Testis (tissue), 3 donors: Measurements from ENCODE around the gene PIK3C2B. TPM values are rescaled to one million over a fixed set of nuclear protein-coding genes. Genes with fewer than 3 reads are reported as not detected.

Experiments used
- DNase-seq: peaks from one replicate; pipeline ENCODE4 v3.0.0-alpha.2; 2019
- H3K27ac ChIP-seq, 2 donors: fragments of 200-600 bp; sonication (generic); one replicate each; pipeline ENCODE4 v1.5.1; 2019
- H3K27me3 ChIP-seq: fragments of 200-600 bp; sonication (generic); one replicate; pipeline ENCODE4 v1.5.1; 2019
- H3K36me3 ChIP-seq: fragments of 200-600 bp; sonication (generic); one replicate; pipeline ENCODE4 v1.5.1; 2017; ENCODE audit warnings: low read depth; ENCODE audit errors: missing control alignments
- H3K4me1 ChIP-seq: fragments of 200-600 bp; sonication (generic); one replicate; pipeline ENCODE4 v1.5.1; 2019
- H3K4me3 ChIP-seq, 2 donors: fragments of 200-600 bp; sonication (generic); one replicate each; pipeline ENCODE4 v1.5.1; 2017 to 2019
- H3K9me3 ChIP-seq: fragments of 200-600 bp; sonication (generic); one replicate; pipeline ENCODE4 v1.5.1; 2017
- POLR2A ChIP-seq: fragments of 450-650 bp; IDR thresholded peaks from one replicate; pipeline ENCODE4 v1.6.1; 2017; ENCODE audit warnings: antibody characterized with exemption, mild to moderate bottlenecking, moderate library complexity
- WGBS, 2 donors: methylation state at CpG; one replicate each; pipeline ENCODE4 v1.1.5; 2018; 5-methylcytosine and 5-hydroxymethylcytosine counted together
- intact Hi-C: fragments of 100-400 bp; cut with DNase I; formaldehyde crosslinking; loops from one replicate; pipeline ENCODE4 v1.15.1; 2023; ENCODE audit warnings: low total_unique reads
- polyA plus RNA-seq: library from polyadenylated mRNA; stranded (reverse); fragments of 350-450 nt; fragmentation: Illumina TruSeq; extraction: RNeasy Lipid Tissue Mini Kit (QIAGEN cat#74804); gene quantifications from one replicate; pipeline ENCODE4 v1.2.3, GENCODE V29; 2014; ENCODE audit warnings: low read depth, low replicate concordance; ENCODE audit not compliant: insufficient read depth
- total RNA-seq, 2 donors: library from RNA; depleted of rRNA; stranded (reverse); fragments of >200 nt; gene quantifications; one replicate each; pipeline ENCODE4 v1.2.3, GENCODE V29; 2016
- TF ChIP-seq, protein P1 (sequence below), 3 experiments: fragments of 450-650 bp in 2 of 3; fragments of 200-600 bp in 1 of 3; sonication (generic) in 1 of 3; IDR thresholded peaks; one replicate each; pipeline ENCODE4 v1.5.1; 2016 to 2019; ENCODE audit warnings: antibody characterized with exemption in 3 of 3, mild to moderate bottlenecking in 2 of 3, moderate library complexity in 1 of 3

Gene PIK3C2B
- total and polyA plus RNA-seq, 3 donors from 2014 or later = 7.6 to 20.1 (median 12.7) TPM

- TF ChIP-seq, protein P1, sequence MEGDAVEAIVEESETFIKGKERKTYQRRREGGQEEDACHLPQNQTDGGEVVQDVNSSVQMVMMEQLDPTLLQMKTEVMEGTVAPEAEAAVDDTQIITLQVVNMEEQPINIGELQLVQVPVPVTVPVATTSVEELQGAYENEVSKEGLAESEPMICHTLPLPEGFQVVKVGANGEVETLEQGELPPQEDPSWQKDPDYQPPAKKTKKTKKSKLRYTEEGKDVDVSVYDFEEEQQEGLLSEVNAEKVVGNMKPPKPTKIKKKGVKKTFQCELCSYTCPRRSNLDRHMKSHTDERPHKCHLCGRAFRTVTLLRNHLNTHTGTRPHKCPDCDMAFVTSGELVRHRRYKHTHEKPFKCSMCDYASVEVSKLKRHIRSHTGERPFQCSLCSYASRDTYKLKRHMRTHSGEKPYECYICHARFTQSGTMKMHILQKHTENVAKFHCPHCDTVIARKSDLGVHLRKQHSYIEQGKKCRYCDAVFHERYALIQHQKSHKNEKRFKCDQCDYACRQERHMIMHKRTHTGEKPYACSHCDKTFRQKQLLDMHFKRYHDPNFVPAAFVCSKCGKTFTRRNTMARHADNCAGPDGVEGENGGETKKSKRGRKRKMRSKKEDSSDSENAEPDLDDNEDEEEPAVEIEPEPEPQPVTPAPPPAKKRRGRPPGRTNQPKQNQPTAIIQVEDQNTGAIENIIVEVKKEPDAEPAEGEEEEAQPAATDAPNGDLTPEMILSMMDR (IDR thresholded peaks at IDR 0.05) = no peak
- no peak for TF ChIP-seq POLR2A
- Histone ChIP-seq H3K4me1 (peaks cover 22% of the 10 kb centered on the region), H3K36me3 (no peaks in the 10 kb centered on the region), H3K4me3 (no peak overlapping the region), H3K27me3 (no peaks in the 10 kb centered on the region), H3K9me3 (no peaks in the 10 kb centered on the region), H3K27ac (no peak overlapping the region)
- WGBS, 2 donors = 91 to 100% methylated on average over 2 of the region's 2 CpGs
- no peak for DNase-seq
- intact Hi-C loops = no loop called here
Measured at GRCh38 chr1:204472660-204473059, 21.9 kb downstream of the PIK3C2B start.

GRCh38 chr1:204471687-204472086 lies 22.9 kb downstream of the PIK3C2B start:
- TF ChIP-seq, protein P1 (IDR thresholded peaks at IDR 0.05) = no peak
- no peak for TF ChIP-seq POLR2A
- 95% methylated on average over 4 of the region's 4 CpGs for WGBS, 2 donors
- no peak for DNase-seq
- Histone ChIP-seq H3K27me3 (no peaks in the 10 kb centered on the region), H3K27ac (no peak overlapping the region), H3K36me3 (no peaks in the 10 kb centered on the region), H3K9me3 (no peaks in the 10 kb centered on the region), H3K4me1 (peaks cover 21% of the 10 kb centered on the region), H3K4me3 (no peak overlapping the region)
- intact Hi-C loops = no loop called here

DNA sequence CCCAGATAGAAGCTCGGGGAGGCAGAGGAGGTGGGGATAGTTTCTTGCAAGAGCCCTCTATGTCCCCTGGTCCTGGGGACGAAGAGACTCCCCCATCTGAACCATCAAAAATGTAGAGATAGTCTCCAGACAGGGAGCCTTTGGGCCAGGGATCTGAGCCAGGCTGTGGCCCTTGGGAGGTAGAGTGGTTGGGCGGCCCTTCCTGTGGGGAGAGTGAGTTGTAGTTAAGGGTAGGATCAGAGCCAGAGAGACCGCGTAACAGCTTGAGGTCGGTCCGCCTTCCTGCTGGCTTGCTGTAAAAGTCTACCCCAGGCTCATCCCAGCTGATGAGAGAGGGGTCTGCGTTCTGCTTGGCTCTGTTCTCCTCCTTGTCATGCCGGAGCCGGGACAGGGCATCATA lies 25.3 kb downstream of the PIK3C2B start:
- no peak for DNase-seq
- TF ChIP-seq, protein P1 (IDR thresholded peaks at IDR 0.05) = no peak
- TF ChIP-seq POLR2A = no peak
- Histone ChIP-seq H3K9me3 (no peaks in the 10 kb centered on the region), H3K4me3 (no peak overlapping the region), H3K27ac (no peak overlapping the region), H3K27me3 (no peaks in the 10 kb centered on the region), H3K4me1 (peaks cover 29% of the 10 kb centered on the region), H3K36me3 (no peaks in the 10 kb centered on the region)
- intact Hi-C loops = no loop called here
- WGBS, 2 donors = 90 to 95% methylated on average over 10 of the region's 10 CpGs

DNA sequence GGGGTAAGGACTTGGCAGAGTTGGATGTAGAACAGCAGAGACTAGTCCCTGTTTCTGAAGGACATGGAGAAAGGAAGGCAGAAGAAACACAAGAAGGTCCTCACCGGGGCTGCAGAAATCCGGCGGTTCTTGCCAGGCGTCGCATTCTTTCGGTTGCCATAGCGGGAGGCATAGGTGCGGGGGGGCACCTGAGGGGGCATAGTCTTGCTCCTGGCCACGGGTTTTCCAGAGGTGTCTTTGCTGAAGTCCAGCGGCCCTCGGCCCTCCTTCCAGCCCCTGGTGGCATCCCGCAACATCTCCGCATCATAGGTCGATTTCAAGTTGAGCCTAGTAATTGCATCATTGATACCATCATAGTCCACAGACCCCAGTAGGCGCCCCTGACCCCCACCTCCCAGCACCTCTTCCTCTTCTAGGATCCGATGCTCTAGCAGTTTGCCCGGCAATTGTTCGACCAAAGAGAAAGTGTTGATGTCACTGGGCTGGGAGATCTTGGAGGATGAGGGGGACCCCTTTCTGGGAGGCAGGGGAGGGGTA lies 25.8 kb downstream of the PIK3C2B start:
- H3K27me3 ChIP-seq = no peaks in the 10 kb centered on the region
- H3K4me3 ChIP-seq = no peak overlapping the region
- 90 to 91% methylated on average over 17 to 18 of the region's 18 CpGs for WGBS, 2 donors
- H3K9me3 ChIP-seq = no peaks in the 10 kb centered on the region
- no peak overlapping the region for H3K27ac ChIP-seq
- TF ChIP-seq, protein P1 (IDR thresholded peaks at IDR 0.05) = no peak
- no peak for TF ChIP-seq POLR2A
- peaks cover 34% of the 10 kb centered on the region for H3K4me1 ChIP-seq
- no peaks in the 10 kb centered on the region for H3K36me3 ChIP-seq
- DNase-seq = no peak
- intact Hi-C loops = no loop called here

DNA sequence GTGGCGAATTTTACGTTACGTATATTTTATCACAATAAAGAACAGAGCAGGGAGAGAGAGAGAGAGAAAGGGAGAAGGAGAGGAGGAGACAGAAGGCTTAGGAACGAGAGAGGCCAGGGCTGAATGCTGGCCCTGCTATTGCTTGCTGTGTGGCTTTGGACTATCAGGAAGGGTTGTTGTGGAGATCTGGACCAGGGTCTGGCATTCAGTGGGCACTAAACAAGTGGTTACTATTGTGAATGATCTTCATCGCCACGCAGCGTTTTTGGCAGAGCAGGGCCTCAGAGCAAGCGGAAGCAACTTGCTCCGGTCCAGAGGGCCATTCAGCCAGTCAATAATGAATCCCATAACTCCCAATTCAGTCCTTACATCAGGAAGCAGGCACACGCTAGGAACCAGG lies 26.4 kb downstream of the PIK3C2B start:
- DNase-seq = no peak
- H3K4me3 ChIP-seq = no peak overlapping the region
- H3K36me3 ChIP-seq = no peaks in the 10 kb centered on the region
- H3K9me3 ChIP-seq = no peaks in the 10 kb centered on the region
- WGBS, 2 donors = 78 to 81% methylated on average over 10 of the region's 10 CpGs
- TF ChIP-seq POLR2A = no peak
- TF ChIP-seq, protein P1 (IDR thresholded peaks at IDR 0.05) = no peak
- intact Hi-C loops = no loop called here
- no peak overlapping the region for H3K27ac ChIP-seq
- H3K4me1 ChIP-seq = peaks cover 36% of the 10 kb centered on the region
- H3K27me3 ChIP-seq = no peaks in the 10 kb centered on the region
